NCI-H2196 treated with DMSO at 0.1 percent for 48 hours (cell line): Measurements from ENCODE around the gene RNF182.
"Not testable (repeated sequence)": the region's sequence is repeated elsewhere in the genome, so short reads cannot be mapped to it uniquely, and the experiment has no call there.

Source experiments
- DNase-seq: peaks from one replicate; lab custom pipeline; 2025; ENCODE audit not compliant: unreplicated experiment; lab: John Stamatoyannopoulos, UW

The RNF182 gene

DNA sequence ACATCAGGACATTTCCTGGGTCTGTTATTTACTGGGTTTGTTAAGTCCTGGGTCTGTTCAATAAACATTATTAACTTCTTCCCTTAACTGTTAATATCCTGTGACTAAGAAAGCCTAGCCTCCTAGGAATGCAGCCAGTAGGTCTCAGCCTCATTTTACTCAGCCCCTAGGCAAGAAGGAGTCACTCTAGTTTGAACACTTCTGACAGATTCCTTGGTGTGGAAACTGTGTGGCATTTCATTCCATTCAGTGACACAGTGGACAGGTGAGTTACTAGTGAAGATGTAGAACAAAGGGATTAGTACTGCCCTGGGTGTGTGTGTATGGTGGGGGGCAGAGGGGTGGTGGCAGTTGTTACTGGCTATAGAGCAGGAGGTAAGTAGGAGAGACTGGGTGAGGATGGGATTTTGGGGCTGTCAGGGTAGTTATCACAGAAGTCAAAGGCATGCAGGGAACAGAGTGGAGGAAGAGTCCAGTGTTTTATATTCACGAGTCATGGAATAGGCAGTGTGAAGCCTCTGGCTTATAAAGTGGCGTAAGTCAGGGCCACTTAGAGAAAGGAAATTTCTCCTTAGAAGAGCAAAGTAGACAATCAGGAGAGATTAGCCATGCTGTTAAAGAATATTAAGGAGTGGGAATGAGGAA is 28.4 kb downstream of the RNF182 start:
- no peak for DNase-seq

GRCh38 chr6:13965582-13966127 is 40.9 kb downstream of the RNF182 start:
- DNase-seq = no peak

DNA sequence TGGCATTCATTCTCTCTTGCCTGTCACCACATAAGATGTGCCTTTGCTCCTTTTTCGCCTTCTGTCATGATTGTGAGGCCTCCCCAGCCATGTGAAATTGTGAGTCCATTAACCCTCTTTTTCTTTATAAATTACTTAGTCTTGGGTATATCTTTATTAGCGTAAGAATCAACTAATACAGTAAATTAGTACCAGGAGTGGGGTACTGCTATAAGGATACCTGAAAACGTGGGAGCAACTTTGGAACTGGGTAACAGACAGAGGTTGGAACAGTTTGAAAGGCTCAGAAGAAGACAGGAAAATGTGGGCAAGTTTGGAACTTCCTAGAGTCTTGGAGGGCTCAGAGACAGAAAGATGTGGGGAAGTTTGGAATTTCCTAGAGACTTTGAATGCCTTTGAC is 46.6 kb downstream of the RNF182 start:
- no peak for DNase-seq

GRCh38 chr6:13972602-13973001 is 47.9 kb downstream of the RNF182 start:
- not testable (repeated sequence) for DNase-seq

DNA sequence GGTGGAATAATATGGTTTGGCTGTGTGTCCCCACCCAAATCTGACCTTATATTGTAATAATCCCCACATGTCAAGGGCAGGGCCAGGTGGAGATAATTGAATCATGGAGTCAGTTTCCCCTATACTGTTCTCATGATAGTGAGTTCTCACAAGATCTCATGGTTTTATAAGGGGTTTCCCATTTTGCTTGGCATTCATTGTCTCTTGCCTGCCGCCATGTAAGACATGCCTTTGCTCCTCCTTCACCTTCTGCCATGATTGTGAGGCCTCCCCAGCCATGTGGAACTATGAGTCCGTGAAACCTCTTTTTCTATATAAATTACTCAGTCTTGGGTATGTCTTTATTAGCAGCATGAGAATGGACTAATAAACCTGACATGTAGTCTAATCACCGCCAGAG is 48.7 kb downstream of the RNF182 start:
- DNase-seq = not testable (repeated sequence)

GRCh38 chr6:13978102-13978640 is 53.4 kb downstream of the RNF182 start:
- no peak for DNase-seq

DNA sequence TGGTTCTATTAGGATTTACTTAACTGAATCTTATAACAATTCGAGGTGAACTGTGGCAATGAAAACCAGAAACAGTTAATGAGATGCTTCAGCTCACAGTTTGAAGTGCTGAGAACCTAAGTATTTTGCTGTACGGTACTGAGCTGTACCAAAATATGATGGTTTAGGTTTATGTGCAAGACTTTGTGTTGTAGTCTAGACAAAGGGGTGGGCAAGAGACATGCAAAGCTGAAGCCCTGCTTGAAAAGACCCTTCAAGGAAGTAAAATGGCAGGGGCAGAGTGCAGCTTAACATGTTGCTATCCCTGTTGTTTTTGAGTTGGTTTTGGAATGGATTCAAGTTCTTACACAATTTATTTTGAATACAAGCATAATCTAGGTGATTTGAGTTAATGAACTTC is 54.0 kb downstream of the RNF182 start:
- DNase-seq = no peak

DNA sequence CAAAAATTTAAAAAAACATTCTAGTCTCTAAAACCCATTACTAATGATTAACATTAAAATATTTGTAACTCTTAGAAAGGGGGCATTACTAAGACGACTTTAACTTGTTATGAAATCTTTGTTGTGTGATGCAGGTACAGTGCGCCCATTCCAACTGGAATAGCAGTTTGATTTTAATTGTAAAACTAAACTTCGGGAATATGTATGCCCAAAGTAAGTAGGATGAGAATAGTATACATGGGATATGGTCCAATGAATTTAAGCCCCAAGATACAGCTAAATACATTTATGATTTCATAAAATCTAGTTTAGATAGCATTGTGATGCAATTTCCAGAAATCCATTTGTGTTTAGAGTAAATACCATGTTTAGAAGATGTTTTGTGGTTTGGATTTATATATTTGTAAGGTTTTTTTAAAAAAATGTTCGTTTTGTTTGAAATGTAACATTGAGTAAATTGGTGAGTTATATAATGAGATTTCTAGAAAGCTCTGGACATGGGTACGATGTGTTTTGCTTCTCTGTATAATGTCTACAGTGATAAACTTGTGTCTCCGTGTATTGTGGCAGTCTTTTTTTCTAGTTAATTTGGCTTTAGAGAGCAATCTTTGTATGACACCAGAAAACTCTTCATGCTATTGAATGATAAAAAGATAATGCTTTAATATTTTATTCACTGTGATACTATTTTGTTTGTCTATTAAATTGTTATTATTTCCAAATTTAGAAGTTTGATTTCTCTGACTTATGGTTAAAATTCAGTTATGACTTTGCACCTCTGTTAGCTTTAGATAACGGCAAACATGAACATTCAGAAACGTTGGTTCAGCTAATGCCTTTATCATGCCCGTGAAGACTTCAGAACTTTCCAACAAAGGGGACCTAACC is 54.8 kb downstream of the RNF182 start:
- DNase-seq = no peak

- DNase-seq = no peak
Observed at GRCh38 chr6:13980534-13980933, 55.8 kb downstream of the RNF182 start.

- DNase-seq = no peak
Observed at GRCh38 chr6:13985663-13986325, 61.0 kb downstream of the RNF182 start.

- no peak for DNase-seq
Observed at GRCh38 chr6:13986700-13987399, 62.1 kb downstream of the RNF182 start.

- DNase-seq = no peak
Observed at GRCh38 chr6:13987400-13987865, 62.7 kb downstream of the RNF182 start.

GRCh38 chr6:13988049-13988738 is 63.4 kb downstream of the RNF182 start:
- DNase-seq = no peak

- no peak for DNase-seq
Observed at GRCh38 chr6:13988908-13989307, 64.2 kb downstream of the RNF182 start.

DNA sequence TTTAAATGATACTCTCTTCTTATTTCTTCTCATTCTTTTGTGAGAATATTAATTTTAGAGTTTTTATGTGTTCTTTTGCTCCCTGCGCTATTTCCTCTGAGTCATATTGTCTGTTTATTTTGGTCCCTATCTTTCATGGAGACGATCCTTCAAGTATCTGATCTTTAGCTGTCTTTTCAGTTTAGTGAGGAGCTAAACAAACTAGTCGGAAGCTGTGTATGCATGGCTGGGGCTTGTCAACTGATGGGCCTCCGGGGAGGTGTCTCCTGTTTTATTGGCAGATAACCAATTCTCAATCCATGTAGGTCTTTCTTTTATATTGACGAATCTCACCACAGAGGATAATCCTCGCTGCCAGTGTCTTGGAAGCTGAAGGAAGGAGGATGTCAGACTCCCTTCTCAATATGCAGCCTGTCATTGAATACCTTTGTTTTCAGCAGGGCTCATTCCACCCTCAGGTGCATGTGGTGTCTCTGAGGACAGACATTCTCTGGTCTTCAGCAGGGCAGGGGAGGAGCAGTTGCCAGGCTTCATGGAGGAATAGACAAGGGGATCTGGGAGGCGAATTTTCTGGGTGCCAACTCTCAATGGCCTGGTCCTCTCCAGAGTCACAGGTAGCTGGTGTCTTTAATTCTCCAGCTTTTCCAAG is 64.9 kb downstream of the RNF182 start:
- no peak for DNase-seq

GRCh38 chr6:13990796-13991195 is 66.0 kb downstream of the RNF182 start:
- no peak for DNase-seq

DNA sequence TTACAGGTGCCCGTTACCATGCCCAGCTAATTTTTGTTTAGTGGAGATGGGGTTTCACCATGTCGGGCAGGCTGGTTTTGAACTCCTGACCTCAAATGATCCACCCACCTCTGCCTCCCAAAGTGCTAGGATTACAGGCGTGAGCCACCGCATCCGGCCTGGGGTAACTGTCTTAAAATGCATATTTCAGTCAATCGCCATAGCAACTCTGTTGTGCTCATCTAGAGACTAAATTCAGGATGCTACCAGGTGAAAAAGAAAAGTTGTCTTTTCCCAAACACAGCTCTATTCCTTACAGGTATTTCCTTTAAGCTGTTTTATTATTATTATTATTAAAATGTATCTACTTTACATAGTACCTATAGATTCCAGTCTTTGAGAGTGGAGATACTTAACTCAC is 66.6 kb downstream of the RNF182 start:
- DNase-seq = no peak

- no peak for DNase-seq
Observed at GRCh38 chr6:13992417-13993055, 67.8 kb downstream of the RNF182 start.

GRCh38 chr6:13993416-13993815 is 68.7 kb downstream of the RNF182 start:
- DNase-seq = no peak
